WTC11 (cell line): Measurements from ENCODE around the gene KIAA1328. TPM values are rescaled to one million over a fixed set of nuclear protein-coding genes. Genes with fewer than 3 reads are reported as not detected.

Source experiments
- ATAC-seq: fragments of 200-7000 bp; cut with Tn5 transposase; 2 replicates; pipeline ENCODE4 v1.10.0; 2021; ENCODE audit warnings: mild to moderate bottlenecking, moderate library complexity
- CTCF ChIA-PET: fragments of 300-600 bp; sonication (Branson Sonifier 250); formaldehyde crosslinking; loops from one replicate; lab custom pipeline; 2021; ENCODE audit warnings: antibody characterized with exemption; lab: Charles Lee
- POLR2A ChIA-PET: fragments of 350-600 bp; sonication (Branson Sonifier 250); formaldehyde crosslinking; loops from one replicate; lab custom pipeline; 2021; ENCODE audit warnings: antibody characterized with exemption; lab: Charles Lee
- DNase-seq: peaks from one replicate; pipeline ENCODE4 v3.0.0; 2021; ENCODE audit warnings: low spot score
- H3K27ac Mint-ChIP-seq: 2 replicates; pipeline ENCODE4 v1.8.0; 2021; ENCODE audit warnings: mixed read lengths
- H3K27me3 Mint-ChIP-seq: 2 replicates; pipeline ENCODE4 v1.8.0; 2021; ENCODE audit warnings: low read depth, mild to moderate bottlenecking, moderate library complexity, mixed read lengths
- H3K36me3 Mint-ChIP-seq: 2 replicates; pipeline ENCODE4 v1.8.0; 2021; ENCODE audit warnings: mixed read lengths
- H3K4me1 Mint-ChIP-seq: 2 replicates; pipeline ENCODE4 v1.8.0; 2022; ENCODE audit warnings: mixed read lengths
- H3K4me3 Mint-ChIP-seq: 2 replicates; pipeline ENCODE4 v1.8.0; 2021; ENCODE audit warnings: mild to moderate bottlenecking, moderate library complexity, mixed read lengths
- H3K9me3 Mint-ChIP-seq: 2 replicates; pipeline ENCODE4 v1.8.0; 2021; ENCODE audit warnings: mixed read lengths
- EMX1 ChIP-seq: fragments of 250-450 bp; sonication (Bioruptor Pico); IDR thresholded peaks from 2 replicates; pipeline ENCODE4 v1.8.0; 2021; ENCODE audit warnings: mild to moderate bottlenecking
- FOXK1 ChIP-seq: sonication (generic); formaldehyde crosslinking; IDR thresholded peaks from 2 replicates; pipeline ENCODE4 v1.8.0; 2022; ENCODE audit warnings: mild to moderate bottlenecking, moderate library complexity, missing genetic modification reagents
- NFATC4 ChIP-seq: fragments of 250-450 bp; sonication (Bioruptor Pico); IDR thresholded peaks from 2 replicates; pipeline ENCODE4 v1.9.0; 2021; ENCODE audit warnings: mild to moderate bottlenecking
- NFYB ChIP-seq: sonication (generic); formaldehyde crosslinking; conservative IDR thresholded peaks from 2 replicates; pipeline ENCODE4 v1.8.0; 2022; ENCODE audit warnings: low read depth, missing genetic modification reagents
- NR3C1 ChIP-seq: sonication (generic); formaldehyde crosslinking; conservative IDR thresholded peaks from 2 replicates; pipeline ENCODE4 v1.8.1; 2023; ENCODE audit warnings: low read depth, mild to moderate bottlenecking, missing genetic modification reagents
- PRRX2 ChIP-seq: fragments of 250-450 bp; sonication (Bioruptor Pico); IDR thresholded peaks from 2 replicates; pipeline ENCODE4 v1.8.0; 2021; ENCODE audit warnings: mild to moderate bottlenecking
- SMAD3 ChIP-seq: sonication (generic); formaldehyde crosslinking; IDR thresholded peaks from 2 replicates; pipeline ENCODE4 v1.8.0; 2022; ENCODE audit warnings: missing genetic modification reagents, mild to moderate bottlenecking, borderline replicate concordance
- SMAD4 ChIP-seq: sonication (generic); formaldehyde crosslinking; IDR thresholded peaks from 2 replicates; pipeline ENCODE4 v1.8.0; 2022; ENCODE audit warnings: mild to moderate bottlenecking, missing genetic modification reagents
- SP1 ChIP-seq: sonication (generic); formaldehyde crosslinking; conservative IDR thresholded peaks from 2 replicates; pipeline ENCODE4 v1.8.1; 2022; ENCODE audit warnings: missing genetic modification reagents
- total RNA-seq: library from RNA; stranded (reverse); gene quantifications from 3 replicates; pipeline ENCODE4 v1.2.3, GENCODE V29; 2021
- TF ChIP-seq, protein P1 (sequence below): sonication (generic); formaldehyde crosslinking; IDR thresholded peaks from 2 replicates; pipeline ENCODE4 v1.8.1; 2022; ENCODE audit warnings: missing genetic modification reagents, borderline replicate concordance
- TF ChIP-seq, protein P2 (sequence below): fragments of 250-450 bp; sonication (Bioruptor Pico); IDR thresholded peaks from 2 replicates; pipeline ENCODE4 v1.8.0; 2021; ENCODE audit warnings: mild to moderate bottlenecking
- TF ChIP-seq, protein P3 (sequence below): sonication (generic); formaldehyde crosslinking; IDR thresholded peaks from 2 replicates; pipeline ENCODE4 v1.8.1; 2023; ENCODE audit warnings: mild to moderate bottlenecking, moderate library complexity, missing genetic modification reagents
- TF ChIP-seq, protein P4 (sequence below): sonication (generic); formaldehyde crosslinking; IDR thresholded peaks from 2 replicates; pipeline ENCODE4 v1.8.0; 2022; ENCODE audit warnings: mild to moderate bottlenecking, missing genetic modification reagents
- TF ChIP-seq, protein P5 (sequence below): fragments of 250-450 bp; sonication (Bioruptor Pico); conservative IDR thresholded peaks from 2 replicates; pipeline ENCODE4 v1.9.0; 2021; ENCODE audit warnings: mild to moderate bottlenecking
- TF ChIP-seq, protein P6 (sequence below): sonication (generic); formaldehyde crosslinking; IDR thresholded peaks from 2 replicates; pipeline ENCODE4 v1.8.1; 2022; ENCODE audit warnings: mild to moderate bottlenecking, missing genetic modification reagents, moderate library complexity, borderline replicate concordance
- TF ChIP-seq, protein P7 (sequence below): sonication (generic); formaldehyde crosslinking; IDR thresholded peaks from 2 replicates; pipeline ENCODE4 v1.8.0; 2023; ENCODE audit warnings: mild to moderate bottlenecking, missing genetic modification reagents

KIAA1328 gene
- total RNA-seq, 1 experiment from 2014 or later, result 4.8 TPM

DNA sequence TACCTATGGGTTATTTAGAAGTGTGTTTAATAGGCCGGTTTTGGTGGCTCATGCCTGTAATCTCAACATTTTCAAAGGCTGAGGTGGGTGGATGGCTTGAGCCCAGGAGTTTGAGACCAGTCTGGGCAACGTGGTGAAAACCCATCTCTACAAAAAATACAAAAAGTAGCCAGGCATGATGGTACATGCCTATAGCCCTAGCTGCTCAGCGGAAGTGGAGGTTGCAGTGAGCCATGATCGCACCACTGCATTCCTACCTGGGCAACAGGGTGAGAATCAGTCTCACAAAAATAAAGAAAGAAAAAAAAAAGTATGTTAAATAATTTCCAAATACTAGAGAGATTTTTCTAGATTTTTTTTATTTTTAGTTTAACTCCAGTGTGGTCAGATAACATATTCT lies 316.0 kb downstream of the KIAA1328 start (continued):
- TF ChIP-seq, protein P1, sequence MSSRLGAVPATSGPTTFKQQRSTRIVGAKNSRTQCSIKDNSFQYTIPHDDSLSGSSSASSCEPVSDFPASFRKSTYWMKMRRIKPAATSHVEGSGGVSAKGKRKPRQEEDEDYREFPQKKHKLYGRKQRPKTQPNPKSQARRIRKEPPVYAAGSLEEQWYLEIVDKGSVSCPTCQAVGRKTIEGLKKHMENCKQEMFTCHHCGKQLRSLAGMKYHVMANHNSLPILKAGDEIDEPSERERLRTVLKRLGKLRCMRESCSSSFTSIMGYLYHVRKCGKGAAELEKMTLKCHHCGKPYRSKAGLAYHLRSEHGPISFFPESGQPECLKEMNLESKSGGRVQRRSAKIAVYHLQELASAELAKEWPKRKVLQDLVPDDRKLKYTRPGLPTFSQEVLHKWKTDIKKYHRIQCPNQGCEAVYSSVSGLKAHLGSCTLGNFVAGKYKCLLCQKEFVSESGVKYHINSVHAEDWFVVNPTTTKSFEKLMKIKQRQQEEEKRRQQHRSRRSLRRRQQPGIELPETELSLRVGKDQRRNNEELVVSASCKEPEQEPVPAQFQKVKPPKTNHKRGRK (CRISPR knock-in tag), result no peak
- TF ChIP-seq, protein P2, sequence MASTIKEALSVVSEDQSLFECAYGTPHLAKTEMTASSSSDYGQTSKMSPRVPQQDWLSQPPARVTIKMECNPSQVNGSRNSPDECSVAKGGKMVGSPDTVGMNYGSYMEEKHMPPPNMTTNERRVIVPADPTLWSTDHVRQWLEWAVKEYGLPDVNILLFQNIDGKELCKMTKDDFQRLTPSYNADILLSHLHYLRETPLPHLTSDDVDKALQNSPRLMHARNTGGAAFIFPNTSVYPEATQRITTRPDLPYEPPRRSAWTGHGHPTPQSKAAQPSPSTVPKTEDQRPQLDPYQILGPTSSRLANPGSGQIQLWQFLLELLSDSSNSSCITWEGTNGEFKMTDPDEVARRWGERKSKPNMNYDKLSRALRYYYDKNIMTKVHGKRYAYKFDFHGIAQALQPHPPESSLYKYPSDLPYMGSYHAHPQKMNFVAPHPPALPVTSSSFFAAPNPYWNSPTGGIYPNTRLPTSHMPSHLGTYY, result no peak
- TF ChIP-seq EMX1, result no peak
- TF ChIP-seq, protein P3, sequence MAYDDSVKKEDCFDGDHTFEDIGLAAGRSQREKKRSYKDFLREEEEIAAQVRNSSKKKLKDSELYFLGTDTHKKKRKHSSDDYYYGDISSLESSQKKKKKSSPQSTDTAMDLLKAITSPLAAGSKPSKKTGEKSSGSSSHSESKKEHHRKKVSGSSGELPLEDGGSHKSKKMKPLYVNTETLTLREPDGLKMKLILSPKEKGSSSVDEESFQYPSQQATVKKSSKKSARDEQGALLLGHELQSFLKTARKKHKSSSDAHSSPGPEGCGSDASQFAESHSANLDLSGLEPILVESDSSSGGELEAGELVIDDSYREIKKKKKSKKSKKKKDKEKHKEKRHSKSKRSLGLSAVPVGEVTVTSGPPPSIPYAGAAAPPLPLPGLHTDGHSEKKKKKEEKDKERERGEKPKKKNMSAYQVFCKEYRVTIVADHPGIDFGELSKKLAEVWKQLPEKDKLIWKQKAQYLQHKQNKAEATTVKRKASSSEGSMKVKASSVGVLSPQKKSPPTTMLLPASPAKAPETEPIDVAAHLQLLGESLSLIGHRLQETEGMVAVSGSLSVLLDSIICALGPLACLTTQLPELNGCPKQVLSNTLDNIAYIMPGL (CRISPR knock-in tag), result no peak

DNA sequence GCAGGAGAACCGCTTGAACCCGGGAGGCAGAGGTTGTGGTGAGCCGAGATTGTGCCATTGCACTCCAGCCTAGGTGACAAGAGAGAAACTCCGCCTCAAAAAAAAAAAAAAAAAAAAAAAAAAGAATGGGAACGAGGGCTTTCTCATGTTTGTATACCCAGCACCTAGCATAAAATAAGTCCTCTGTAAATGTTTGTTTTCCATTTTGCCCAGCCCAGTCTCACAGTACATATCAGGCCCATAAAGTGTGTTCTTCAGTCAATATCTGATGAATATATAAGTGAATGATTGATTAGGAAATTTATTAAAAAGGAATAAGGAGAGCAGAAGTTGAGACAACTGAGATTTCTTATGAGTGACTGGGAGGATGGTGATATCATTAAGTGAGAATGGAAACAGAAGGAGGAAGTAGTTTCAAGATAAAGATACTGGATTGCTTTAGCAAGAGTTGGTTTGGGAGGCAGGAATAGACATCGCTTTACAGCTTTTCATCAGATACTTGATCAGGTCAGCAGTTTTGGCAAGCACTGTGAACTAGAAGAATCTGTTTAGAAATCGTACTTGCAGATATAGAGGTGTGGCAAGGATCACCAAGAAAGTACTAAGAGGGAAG lies 327.5 kb downstream of the KIAA1328 start:
- Mint-ChIP-seq H3K4me3 (no peak overlapping the region), H3K9me3 (peaks cover 9% of the 10 kb centered on the region), H3K27ac (no peak overlapping the region), H3K36me3 (no peaks in the 10 kb centered on the region), H3K27me3 (no peaks in the 10 kb centered on the region), H3K4me1 (peaks cover 21% of the 10 kb centered on the region)
- ChIA-PET POLR2A (no interaction called here), CTCF (interaction anchor here (0.7 kb wide), 1 partner anchor 74 kb away, joined by 3 read pairs; no protein-coding TSS in a partner anchor)
- TF ChIP-seq, protein P4, sequence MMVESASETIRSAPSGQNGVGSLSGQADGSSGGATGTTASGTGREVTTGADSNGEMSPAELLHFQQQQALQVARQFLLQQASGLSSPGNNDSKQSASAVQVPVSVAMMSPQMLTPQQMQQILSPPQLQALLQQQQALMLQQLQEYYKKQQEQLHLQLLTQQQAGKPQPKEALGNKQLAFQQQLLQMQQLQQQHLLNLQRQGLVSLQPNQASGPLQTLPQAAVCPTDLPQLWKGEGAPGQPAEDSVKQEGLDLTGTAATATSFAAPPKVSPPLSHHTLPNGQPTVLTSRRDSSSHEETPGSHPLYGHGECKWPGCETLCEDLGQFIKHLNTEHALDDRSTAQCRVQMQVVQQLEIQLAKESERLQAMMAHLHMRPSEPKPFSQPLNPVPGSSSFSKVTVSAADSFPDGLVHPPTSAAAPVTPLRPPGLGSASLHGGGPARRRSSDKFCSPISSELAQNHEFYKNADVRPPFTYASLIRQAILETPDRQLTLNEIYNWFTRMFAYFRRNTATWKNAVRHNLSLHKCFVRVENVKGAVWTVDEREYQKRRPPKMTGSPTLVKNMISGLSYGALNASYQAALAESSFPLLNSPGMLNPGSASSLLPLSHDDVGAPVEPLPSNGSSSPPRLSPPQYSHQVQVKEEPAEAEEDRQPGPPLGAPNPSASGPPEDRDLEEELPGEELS (CRISPR knock-in tag), result no peak
- TF ChIP-seq FOXK1 (CRISPR knock-in tag) (no peak), SMAD4 (CRISPR knock-in tag) (no peak), NFATC4 (no peak), NR3C1 (CRISPR knock-in tag) (no peak), NFYB (CRISPR knock-in tag) (no peak), PRRX2 (CRISPR knock-in tag) (no peak), SP1 (no peak), SMAD3 (CRISPR knock-in tag) (no peak)
- TF ChIP-seq, protein P2, result no peak
- TF ChIP-seq, protein P5, sequence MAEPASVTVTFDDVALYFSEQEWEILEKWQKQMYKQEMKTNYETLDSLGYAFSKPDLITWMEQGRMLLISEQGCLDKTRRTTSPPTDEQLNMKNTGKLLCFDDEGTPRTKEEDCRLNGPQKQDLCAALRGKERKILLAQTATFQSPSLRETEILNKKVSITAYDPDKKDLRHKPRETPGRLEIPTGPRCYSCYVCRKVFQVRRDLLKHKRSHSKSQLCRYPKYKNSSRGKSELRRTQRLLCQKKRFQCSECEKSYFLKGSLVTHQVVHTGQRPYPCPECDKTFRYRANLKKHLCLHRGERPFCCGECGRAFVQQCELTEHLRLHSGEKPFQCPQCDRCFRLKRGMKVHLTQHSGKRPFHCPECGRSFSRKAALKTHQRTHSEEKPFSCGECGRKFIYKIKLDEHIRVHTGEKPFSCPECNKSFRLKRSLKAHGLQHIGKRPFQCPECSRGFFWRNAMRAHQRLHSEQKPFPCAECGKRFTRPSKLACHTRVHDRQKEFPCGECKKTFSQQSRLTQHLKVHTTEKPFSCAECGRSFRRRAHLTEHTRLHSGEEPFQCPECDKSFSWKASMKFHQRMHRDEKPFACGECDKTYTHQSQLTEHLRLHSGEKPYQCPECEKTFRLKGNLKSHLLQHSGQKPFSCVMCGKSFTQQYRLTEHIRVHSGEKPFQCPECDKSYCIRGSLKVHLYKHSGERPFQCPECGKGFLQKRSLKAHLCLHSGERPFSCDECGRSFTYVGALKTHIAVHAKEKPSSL (CRISPR knock-in tag), result no peak
- TF ChIP-seq, protein P6, sequence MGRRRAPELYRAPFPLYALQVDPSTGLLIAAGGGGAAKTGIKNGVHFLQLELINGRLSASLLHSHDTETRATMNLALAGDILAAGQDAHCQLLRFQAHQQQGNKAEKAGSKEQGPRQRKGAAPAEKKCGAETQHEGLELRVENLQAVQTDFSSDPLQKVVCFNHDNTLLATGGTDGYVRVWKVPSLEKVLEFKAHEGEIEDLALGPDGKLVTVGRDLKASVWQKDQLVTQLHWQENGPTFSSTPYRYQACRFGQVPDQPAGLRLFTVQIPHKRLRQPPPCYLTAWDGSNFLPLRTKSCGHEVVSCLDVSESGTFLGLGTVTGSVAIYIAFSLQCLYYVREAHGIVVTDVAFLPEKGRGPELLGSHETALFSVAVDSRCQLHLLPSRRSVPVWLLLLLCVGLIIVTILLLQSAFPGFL (CRISPR knock-in tag), result no peak
- TF ChIP-seq, protein P1 (CRISPR knock-in tag), result no peak
- TF ChIP-seq, protein P7, sequence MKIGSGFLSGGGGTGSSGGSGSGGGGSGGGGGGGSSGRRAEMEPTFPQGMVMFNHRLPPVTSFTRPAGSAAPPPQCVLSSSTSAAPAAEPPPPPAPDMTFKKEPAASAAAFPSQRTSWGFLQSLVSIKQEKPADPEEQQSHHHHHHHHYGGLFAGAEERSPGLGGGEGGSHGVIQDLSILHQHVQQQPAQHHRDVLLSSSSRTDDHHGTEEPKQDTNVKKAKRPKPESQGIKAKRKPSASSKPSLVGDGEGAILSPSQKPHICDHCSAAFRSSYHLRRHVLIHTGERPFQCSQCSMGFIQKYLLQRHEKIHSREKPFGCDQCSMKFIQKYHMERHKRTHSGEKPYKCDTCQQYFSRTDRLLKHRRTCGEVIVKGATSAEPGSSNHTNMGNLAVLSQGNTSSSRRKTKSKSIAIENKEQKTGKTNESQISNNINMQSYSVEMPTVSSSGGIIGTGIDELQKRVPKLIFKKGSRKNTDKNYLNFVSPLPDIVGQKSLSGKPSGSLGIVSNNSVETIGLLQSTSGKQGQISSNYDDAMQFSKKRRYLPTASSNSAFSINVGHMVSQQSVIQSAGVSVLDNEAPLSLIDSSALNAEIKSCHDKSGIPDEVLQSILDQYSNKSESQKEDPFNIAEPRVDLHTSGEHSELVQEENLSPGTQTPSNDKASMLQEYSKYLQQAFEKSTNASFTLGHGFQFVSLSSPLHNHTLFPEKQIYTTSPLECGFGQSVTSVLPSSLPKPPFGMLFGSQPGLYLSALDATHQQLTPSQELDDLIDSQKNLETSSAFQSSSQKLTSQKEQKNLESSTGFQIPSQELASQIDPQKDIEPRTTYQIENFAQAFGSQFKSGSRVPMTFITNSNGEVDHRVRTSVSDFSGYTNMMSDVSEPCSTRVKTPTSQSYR (CRISPR knock-in tag), result no peak
- DNase-seq (no peak), ATAC-seq (no peak)
